Measurements from ENCODE around the gene PAQR7.

- no peak for TF ChIP-seq POLR2AphosphoS5 (IDR thresholded peaks at IDR 0.05)
- TF ChIP-seq TAF1 (IDR thresholded peaks at IDR 0.05; ENCODE audit: low read depth), result no peak
Observed at GRCh38 chr1:25913206-25913605, 37.7 kb upstream of the PAQR7 start.
